HepG2 (cell line): Measurements from ENCODE around the gene ERC1.

Experiments
- DZIP1 ChIP-seq: sonication (generic); formaldehyde crosslinking; IDR thresholded peaks from 2 replicates; pipeline ENCODE4 v1.5.0; 2020; ENCODE audit warnings: mild to moderate bottlenecking, missing genetic modification reagents
- EP300 ChIP-seq, 3 experiments: sonication (generic) in 1 of 3; formaldehyde crosslinking in 1 of 3; IDR thresholded peaks; 2 replicates each; pipeline versions ENCODE4 v1.5.1 to v1.6.1; 2011 to 2020; ENCODE audit warnings: low read depth in 2 of 3, low read length in 2 of 3, borderline replicate concordance in 1 of 3, improper control_type of control experiment in 1 of 3, mild to moderate bottlenecking in 1 of 3, missing genetic modification reagents in 1 of 3, moderate library complexity in 1 of 3
- HDAC6 ChIP-seq: fragments of 200-600 bp; sonication (generic); IDR thresholded peaks from 2 replicates; pipeline ENCODE4 v1.7.0; 2017; ENCODE audit warnings: mild to moderate bottlenecking, antibody characterized with exemption, low read length, low read depth
- HNRNPH1 ChIP-seq: fragments of 200-400 bp; formaldehyde crosslinking; optimal IDR thresholded peaks from 2 replicates; pipeline ENCODE3; 2017; ENCODE audit warnings: mild to moderate bottlenecking, low read depth, low read length
- KAT7 ChIP-seq: IDR thresholded peaks from 2 replicates; pipeline ENCODE4 v1.6.1; 2018; ENCODE audit warnings: borderline replicate concordance, missing compliant biosample characterization
- REPIN1 ChIP-seq: sonication (generic); formaldehyde crosslinking; IDR thresholded peaks from 2 replicates; pipeline ENCODE4 v1.8.0; 2022; ENCODE audit warnings: missing genetic modification reagents, low read depth, mild to moderate bottlenecking, borderline replicate concordance
- TAF15 ChIP-seq: fragments of 200-400 bp; formaldehyde crosslinking; IDR thresholded peaks from one replicate; pipeline ENCODE4 v1.6.1; 2018; ENCODE audit warnings: mild to moderate bottlenecking, low read depth, low read length; ENCODE audit not compliant: poor library complexity, severe bottlenecking
- TBP ChIP-seq: sonication (generic); formaldehyde crosslinking; IDR thresholded peaks from 2 replicates; pipeline ENCODE4 v1.5.0; 2020; ENCODE audit warnings: missing genetic modification reagents
- TCF7 ChIP-seq: sonication (generic); IDR thresholded peaks from 2 replicates; pipeline ENCODE4 v1.6.1; 2016; ENCODE audit warnings: antibody characterized with exemption, low read depth
- ZNF264 ChIP-seq: sonication (generic); formaldehyde crosslinking; IDR thresholded peaks from 2 replicates; pipeline ENCODE4 v1.4.0; 2020; ENCODE audit warnings: missing genetic modification reagents
- ZNF792 ChIP-seq: IDR thresholded peaks from 2 replicates; pipeline ENCODE4 v1.6.1; 2016
- TF ChIP-seq, protein P1 (sequence below), 2 experiments: IDR thresholded peaks; 2 replicates each; pipeline ENCODE4 v1.6.1; 2011 to 2012; ENCODE audit warnings: low read length in 2 of 2, borderline replicate concordance in 1 of 2, low read depth in 1 of 2, mild to moderate bottlenecking in 1 of 2, moderate library complexity in 1 of 2
- TF ChIP-seq, protein P2 (sequence below): sonication (generic); formaldehyde crosslinking; IDR thresholded peaks from 2 replicates; pipeline ENCODE4 v1.4.0; 2020; ENCODE audit warnings: mild to moderate bottlenecking, missing genetic modification reagents
- TF ChIP-seq, protein P3 (sequence below): sonication (generic); formaldehyde crosslinking; IDR thresholded peaks from 2 replicates; pipeline ENCODE4 v1.5.0; 2020; ENCODE audit warnings: mild to moderate bottlenecking, missing genetic modification reagents, moderate library complexity

DNA sequence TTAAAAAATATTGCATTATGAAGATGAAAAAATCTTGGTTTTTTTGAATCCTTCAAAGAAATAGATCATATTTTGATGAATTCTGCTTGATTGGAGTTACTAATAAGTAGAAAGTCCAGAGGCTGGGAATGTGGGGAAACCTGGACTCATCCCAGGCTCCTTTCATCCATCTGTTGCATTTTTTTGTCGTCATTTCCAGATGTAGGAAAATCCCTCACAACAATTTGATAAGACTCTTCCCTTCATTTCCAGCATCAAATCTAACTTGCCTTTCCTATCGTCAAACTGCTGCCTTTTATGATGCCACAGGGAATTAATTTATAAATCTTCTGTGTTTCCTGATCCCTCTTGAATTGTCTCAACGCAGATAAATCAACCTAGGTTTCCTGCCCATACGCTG lies 391.8 kb downstream of the ERC1 start:
- TF ChIP-seq DZIP1 (CRISPR knock-in tag), result no peak
- TF ChIP-seq EP300 (IDR thresholded peaks at IDR 0.05; ENCODE audit: low read depth in 2 of 2, low read length in 2 of 2), result no peak
- no peak for TF ChIP-seq EP300 (CRISPR knock-in tag; IDR thresholded peaks at IDR 0.05; ENCODE audit: borderline replicate concordance)
- TF ChIP-seq ZNF792 (CRISPR knock-in tag), result no peak
- TF ChIP-seq, protein P1, sequence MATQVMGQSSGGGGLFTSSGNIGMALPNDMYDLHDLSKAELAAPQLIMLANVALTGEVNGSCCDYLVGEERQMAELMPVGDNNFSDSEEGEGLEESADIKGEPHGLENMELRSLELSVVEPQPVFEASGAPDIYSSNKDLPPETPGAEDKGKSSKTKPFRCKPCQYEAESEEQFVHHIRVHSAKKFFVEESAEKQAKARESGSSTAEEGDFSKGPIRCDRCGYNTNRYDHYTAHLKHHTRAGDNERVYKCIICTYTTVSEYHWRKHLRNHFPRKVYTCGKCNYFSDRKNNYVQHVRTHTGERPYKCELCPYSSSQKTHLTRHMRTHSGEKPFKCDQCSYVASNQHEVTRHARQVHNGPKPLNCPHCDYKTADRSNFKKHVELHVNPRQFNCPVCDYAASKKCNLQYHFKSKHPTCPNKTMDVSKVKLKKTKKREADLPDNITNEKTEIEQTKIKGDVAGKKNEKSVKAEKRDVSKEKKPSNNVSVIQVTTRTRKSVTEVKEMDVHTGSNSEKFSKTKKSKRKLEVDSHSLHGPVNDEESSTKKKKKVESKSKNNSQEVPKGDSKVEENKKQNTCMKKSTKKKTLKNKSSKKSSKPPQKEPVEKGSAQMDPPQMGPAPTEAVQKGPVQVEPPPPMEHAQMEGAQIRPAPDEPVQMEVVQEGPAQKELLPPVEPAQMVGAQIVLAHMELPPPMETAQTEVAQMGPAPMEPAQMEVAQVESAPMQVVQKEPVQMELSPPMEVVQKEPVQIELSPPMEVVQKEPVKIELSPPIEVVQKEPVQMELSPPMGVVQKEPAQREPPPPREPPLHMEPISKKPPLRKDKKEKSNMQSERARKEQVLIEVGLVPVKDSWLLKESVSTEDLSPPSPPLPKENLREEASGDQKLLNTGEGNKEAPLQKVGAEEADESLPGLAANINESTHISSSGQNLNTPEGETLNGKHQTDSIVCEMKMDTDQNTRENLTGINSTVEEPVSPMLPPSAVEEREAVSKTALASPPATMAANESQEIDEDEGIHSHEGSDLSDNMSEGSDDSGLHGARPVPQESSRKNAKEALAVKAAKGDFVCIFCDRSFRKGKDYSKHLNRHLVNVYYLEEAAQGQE (IDR thresholded peaks at IDR 0.05; ENCODE audit: borderline replicate concordance in 1 of 2, low read depth in 1 of 2, low read length in 2 of 2), result no peak
- no peak for TF ChIP-seq KAT7 (CRISPR knock-in tag)
- no peak for TF ChIP-seq ZNF264
- no peak for TF ChIP-seq HNRNPH1
- TF ChIP-seq TAF15, result no peak
- no peak for TF ChIP-seq HDAC6
- TF ChIP-seq TCF7, result no peak
- no peak for TF ChIP-seq REPIN1
- no peak for TF ChIP-seq TBP (CRISPR knock-in tag)
- TF ChIP-seq, protein P2, sequence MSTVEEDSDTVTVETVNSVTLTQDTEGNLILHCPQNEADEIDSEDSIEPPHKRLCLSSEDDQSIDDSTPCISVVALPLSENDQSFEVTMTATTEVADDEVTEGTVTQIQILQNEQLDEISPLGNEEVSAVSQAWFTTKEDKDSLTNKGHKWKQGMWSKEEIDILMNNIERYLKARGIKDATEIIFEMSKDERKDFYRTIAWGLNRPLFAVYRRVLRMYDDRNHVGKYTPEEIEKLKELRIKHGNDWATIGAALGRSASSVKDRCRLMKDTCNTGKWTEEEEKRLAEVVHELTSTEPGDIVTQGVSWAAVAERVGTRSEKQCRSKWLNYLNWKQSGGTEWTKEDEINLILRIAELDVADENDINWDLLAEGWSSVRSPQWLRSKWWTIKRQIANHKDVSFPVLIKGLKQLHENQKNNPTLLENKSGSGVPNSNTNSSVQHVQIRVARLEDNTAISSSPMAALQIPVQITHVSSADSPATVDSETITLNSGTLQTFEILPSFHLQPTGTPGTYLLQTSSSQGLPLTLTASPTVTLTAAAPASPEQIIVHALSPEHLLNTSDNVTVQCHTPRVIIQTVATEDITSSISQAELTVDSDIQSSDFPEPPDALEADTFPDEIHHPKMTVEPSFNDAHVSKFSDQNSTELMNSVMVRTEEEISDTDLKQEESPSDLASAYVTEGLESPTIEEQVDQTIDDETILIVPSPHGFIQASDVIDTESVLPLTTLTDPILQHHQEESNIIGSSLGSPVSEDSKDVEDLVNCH (CRISPR knock-in tag), result no peak
- TF ChIP-seq, protein P3, sequence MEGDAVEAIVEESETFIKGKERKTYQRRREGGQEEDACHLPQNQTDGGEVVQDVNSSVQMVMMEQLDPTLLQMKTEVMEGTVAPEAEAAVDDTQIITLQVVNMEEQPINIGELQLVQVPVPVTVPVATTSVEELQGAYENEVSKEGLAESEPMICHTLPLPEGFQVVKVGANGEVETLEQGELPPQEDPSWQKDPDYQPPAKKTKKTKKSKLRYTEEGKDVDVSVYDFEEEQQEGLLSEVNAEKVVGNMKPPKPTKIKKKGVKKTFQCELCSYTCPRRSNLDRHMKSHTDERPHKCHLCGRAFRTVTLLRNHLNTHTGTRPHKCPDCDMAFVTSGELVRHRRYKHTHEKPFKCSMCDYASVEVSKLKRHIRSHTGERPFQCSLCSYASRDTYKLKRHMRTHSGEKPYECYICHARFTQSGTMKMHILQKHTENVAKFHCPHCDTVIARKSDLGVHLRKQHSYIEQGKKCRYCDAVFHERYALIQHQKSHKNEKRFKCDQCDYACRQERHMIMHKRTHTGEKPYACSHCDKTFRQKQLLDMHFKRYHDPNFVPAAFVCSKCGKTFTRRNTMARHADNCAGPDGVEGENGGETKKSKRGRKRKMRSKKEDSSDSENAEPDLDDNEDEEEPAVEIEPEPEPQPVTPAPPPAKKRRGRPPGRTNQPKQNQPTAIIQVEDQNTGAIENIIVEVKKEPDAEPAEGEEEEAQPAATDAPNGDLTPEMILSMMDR (CRISPR knock-in tag), result no peak
